Stimulated activated CD8-positive, alpha-beta memory T cell treated with anti-CD3 and anti-CD28 coated beads, Interleukin-2, amount 100 ng/mL, for 1 hour (primary cell): Measurements from ENCODE around the gene PERM1.
A peak's percentile ranks its signal among the peaks of the same experiment; 100 is the strongest.
"Not testable (repeated sequence)": the region's sequence is repeated elsewhere in the genome, so short reads cannot be mapped to it uniquely, and the experiment has no call there.

Source experiments
- DNase-seq, 2 donors: peaks; one replicate each; pipeline ENCODE4 v3.0.0-alpha.2; 2020; ENCODE audit warnings: low read depth in 2 of 2

PERM1 gene

GRCh38 chr1:998995-999724 lies 17.3 kb upstream of the PERM1 start:
- no peak for DNase-seq

DNA sequence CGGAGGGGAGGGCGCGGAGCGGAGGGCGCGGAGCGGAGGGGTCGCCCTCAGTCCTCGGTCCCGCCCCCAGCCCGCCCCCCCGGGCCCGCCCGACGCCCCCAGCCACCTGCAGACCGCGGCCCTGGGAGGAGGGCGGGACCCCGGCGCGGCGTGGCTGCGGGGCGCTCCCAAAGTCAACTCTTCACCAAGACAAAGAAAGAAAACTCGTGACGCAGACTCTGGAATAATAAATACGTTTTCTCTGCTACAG lies 16.8 kb upstream of the PERM1 start:
- DNase-seq = no peak

GRCh38 chr1:997993-998744 lies 16.3 kb upstream of the PERM1 start:
- no peak for DNase-seq

- no peak for DNase-seq
Observed at GRCh38 chr1:997713-997992, 15.8 kb upstream of the PERM1 start.

- DNase-seq = no peak
Observed at GRCh38 chr1:996851-997712, 15.2 kb upstream of the PERM1 start.

DNA sequence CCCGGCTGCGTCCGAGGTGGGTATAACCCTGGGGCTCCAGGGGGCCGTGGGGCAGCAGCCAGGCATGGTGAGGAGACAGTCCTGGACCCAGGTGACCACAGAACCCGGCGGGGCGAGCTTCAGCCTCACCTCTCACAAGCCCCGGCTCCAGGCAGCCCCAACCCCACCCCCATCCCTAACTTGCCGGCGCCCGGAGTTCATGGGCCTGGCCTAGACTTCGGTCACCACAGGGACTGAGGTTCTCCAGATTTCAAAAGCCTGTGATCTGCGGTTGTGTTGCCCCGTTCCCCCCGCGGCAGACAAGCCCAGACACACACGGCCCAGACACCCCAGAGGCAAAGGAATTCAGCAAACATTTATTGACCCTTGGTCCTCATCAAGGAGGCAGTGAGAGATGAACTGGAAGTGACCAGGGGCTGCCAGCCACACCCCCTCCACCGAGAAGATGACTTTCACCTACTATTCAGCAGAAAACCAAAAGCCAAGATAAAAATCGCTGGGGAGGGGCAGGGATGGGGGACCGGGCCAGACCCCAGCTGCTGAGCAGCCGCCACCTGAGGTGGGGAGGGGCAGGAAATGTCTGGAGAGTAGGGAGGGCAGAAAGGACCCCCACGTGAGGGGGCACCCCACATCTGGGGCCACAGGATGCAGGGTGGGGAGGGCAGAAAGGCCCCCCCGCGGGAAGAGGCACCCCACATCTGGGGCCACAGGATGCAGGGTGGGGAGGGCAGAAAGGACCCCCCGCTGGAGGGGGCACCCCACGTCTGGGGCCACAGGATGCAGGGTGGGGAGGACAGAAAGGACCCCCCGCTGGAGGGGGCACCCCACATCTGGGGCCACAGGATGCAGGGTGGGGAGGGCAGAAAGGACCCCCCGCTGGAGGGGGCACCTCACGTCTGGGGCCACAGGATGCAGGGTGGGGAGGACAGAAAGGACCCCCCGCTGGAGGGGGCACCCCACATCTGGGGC lies 14.1 kb upstream of the PERM1 start:
- no peak for DNase-seq

GRCh38 chr1:994546-994945 lies 12.7 kb upstream of the PERM1 start:
- DNase-seq = not testable (repeated sequence)

DNA sequence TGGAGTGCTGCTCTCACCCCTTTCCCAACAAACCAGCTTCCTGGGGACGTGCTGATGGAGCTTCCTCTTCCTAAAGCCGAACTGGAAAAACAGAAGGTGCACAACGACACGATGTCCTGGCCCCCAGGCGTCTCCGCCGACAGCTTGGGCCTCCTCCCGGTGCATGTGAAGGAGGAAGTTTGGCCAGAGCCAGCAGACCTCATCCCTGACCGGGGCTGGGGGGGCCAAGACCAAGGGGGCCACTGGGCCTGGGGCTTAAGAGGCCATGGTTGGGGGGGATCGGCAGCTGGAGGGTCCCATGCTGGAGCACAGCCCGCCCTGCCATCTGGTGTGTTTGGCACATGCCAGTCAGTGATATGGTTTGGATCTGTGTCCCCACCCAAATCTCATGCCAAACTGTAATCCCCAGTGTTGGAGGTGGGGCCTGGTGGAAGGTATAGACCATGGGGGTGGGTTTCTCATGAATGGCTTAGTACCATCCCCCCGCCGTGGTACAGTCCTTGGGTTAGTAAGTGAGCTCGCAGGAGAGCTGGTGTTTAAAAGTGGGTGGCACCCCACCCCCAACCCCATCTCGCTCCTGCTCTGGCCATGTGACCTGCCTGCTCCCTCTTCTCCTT lies 11.6 kb upstream of the PERM1 start:
- DNase-seq = no peak

- DNase-seq = no peak
Observed at GRCh38 chr1:992362-992761, 10.5 kb upstream of the PERM1 start.

DNA sequence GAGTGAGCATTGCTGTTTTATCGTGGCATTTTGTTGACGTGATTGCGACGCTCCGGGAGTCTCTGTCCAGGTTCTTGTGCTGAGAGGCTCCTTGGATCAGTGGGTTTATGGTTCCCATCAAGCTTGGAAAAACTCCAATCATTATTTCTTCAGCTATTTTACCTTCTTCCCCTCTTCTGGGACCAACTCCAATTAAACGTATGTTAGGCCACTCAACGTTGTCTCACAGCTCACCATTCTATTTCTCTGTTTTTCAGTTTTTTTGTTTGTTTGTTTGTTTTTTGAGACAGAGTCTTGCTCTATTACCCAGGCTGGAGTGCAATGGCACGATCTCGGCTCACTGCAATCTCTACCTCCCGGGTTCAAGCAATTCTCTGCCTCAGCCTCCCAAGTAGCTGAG lies 10.0 kb upstream of the PERM1 start:
- no peak for DNase-seq

DNA sequence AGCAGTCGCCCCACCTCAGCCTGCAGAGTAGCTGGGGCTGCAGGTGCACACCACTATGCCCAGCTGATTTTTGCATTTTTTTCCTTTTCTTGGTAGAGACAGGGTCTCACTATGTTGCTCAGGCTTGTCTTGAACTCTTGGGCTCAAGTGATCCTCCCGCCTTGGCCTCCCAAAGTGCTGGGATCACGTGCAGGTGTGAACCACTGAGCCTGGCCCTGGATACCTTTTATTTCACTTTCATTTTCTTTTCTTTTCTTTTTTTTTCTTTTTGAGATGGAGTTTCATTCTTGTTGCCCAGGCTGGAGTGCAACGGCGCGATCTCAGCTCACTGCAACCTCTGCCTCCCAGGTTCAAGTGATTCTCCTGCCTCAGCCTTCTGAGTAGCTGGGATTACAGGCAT lies 9.4 kb upstream of the PERM1 start:
- DNase-seq = not testable (repeated sequence)

DNA sequence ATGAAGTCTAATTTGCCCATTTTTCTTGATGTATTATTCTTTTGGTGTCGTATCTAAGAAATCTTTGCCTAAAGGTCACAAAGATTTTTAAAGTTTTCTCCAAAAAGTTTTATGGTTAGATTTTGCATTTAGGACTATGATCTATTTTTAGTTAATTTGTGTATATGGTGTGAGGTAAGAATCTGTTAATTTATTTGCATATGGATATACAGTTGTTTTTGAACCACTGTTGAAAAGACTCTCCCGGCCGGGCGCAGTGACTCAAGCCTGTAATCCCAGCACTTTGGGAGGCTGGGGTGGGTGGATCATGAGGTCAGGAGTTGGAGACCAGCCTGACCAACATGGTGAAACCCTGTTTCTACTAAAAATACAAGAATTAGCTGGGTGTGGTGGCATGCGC lies 6.2 kb upstream of the PERM1 start:
- DNase-seq = not testable (repeated sequence)

DNA sequence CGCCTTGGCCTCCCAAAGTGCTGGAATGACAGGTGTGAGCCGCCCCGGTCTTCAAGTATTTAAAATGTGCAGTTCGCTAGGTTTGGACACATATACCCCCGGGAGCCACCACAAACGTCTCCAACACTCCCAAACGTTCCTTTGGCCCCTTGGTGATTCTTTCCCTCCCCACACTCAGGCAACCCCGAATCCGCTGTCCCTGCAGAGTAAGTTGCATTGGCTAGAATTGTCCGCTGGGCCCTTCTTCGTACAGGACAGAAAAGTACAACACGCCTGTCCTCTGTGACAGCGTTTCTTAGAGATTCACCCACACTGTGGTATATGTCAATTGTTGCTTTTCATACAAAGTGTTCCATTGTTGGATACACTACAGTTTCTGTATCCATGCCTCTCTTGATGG lies 3.2 kb upstream of the PERM1 start:
- DNase-seq = no peak

GRCh38 chr1:984476-984814 lies 2.6 kb upstream of the PERM1 start:
- DNase-seq = no peak

DNA sequence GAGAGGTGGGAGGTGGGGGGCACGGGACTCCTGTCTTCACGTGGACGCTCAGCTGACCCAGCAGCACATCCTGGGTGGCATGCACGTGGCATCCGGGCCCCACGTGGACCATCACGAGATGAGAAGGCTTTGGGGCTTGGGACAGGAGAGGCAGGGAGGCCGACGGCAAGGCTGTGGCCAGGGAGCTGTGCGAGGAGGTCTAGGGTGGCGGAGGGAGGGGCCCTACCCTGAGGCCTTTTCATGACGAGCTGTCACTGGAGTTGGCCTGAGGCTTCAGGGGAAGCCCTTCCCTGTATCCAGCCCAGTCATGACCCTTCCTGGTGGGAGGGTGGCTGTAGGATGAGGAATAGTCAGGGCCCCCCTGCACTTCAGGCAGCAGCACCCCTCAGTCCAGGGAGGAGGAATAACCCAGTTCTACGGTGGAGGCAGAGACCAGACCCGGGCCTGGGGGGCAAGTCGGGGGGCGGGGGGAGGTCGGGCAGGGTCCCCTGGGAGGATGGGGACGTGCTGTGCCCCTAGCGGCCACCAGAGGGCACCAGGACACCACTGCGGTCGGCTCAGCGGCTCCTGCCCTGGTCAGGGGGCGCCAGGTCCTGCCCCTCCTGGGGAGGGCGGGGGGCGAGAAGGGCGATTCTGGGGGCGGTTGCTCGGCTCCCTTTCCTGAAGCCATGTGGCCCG lies 2.0 kb upstream of the PERM1 start:
- peak; percentile 37 to 43 for DNase-seq

DNA sequence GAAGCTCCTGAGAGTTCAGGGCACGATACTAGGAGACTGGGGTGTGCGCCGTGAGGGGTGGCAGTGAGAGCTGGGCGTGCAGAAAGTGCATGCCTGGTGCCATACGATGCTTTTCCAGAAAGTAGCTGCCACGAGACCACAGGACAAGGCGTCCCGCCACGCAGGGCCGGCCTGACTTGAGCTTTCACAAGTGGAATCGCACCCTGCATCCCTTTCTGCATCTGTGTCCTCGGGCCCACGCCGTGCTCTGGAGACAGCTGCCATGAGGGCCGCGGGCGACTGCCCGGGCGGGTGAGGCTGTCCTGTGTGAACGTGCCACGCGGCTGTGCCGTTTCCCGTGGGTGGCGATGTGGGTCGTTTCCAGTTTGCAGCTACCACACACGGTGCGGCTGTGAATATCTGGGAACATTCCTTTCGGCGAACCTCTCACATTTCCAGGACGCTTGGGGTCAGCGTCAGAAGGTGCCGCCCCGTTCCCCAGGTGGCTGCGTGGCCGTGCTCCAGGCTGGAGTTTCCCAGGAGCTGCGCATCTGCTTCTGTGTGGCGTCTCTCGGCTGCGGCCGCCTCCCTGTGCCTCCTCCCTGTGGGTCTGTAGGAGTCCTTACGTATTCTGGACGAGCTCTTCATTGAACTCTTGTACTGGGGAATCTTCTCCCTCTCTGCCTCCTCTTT lies 1.0 kb upstream of the PERM1 start:
- DNase-seq = no peak

DNA sequence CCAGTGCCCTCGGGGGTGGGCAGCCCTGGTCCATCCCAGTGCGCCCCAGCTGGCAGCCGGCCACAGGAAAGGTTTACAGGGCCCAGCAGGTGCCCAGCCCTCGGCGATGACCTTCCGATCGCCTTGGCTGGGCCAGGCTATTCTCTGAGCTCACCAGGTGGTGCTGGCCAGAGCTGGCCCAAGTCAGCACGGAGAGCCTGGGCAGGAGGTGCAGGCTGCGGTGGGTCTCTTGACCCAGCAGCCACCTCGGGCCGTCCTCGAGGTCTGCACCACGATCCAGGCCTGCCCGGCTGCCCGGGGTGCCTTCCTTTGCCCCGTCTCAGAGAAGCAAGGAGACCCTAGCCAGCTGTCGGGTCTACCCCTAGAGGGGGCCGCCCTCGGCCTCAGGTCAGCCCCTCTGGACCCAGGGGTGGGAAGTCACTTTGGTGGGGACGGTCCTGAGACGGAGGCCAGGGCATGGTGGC lies 370 bp downstream of the PERM1 start:
- DNase-seq = no peak

GRCh38 chr1:980602-981395 lies 1.1 kb downstream of the PERM1 start:
- DNase-seq = no peak

- DNase-seq = no peak
Observed at GRCh38 chr1:980137-980571, 1.7 kb downstream of the PERM1 start.

DNA sequence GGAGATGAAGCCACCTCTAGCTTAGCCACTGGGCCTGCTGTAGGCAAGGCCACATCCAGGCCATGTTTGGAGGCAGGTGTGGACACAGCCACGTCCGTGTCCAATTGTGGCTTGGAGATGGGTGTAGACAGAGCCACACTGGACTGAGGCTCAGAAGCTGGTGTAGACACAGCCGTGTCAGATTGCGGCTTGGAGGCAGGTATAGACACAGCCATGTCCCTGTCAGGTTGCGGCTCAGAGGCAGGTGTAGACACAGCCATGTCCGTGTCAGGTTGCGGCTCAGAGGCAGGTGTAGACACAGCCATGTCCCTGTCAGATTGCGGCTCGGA lies 2.2 kb downstream of the PERM1 start:
- DNase-seq = no peak
